HEK293 (cell line): ENCODE results near the gene NR2C2AP.

Source experiments
- CTCF ChIP-seq: fragments of 450-650 bp; formaldehyde crosslinking; IDR thresholded peaks from 2 replicates; pipeline ENCODE4 v1.5.1; 2016; ENCODE audit warnings: missing biosample characterization, missing genetic modification characterization
- KLF17 ChIP-seq: fragments of 450-650 bp; formaldehyde crosslinking; IDR thresholded peaks from 2 replicates; pipeline ENCODE4 v1.5.1; 2016; ENCODE audit warnings: missing biosample characterization, missing genetic modification characterization
- REST ChIP-seq: fragments of 450-650 bp; formaldehyde crosslinking; IDR thresholded peaks from 2 replicates; pipeline ENCODE4 v1.5.1; 2016; ENCODE audit warnings: missing biosample characterization, missing genetic modification characterization
- ZEB2 ChIP-seq: fragments of 450-650 bp; formaldehyde crosslinking; IDR thresholded peaks from 2 replicates; pipeline ENCODE4 v1.5.1; 2016; ENCODE audit warnings: missing biosample characterization, missing genetic modification characterization
- ZNF10 ChIP-seq: fragments of 450-650 bp; formaldehyde crosslinking; IDR thresholded peaks from 2 replicates; pipeline ENCODE4 v1.5.1; 2017; ENCODE audit warnings: missing biosample characterization, missing genetic modification characterization
- ZNF148 ChIP-seq: fragments of 450-650 bp; formaldehyde crosslinking; IDR thresholded peaks from 2 replicates; pipeline ENCODE4 v1.5.0; 2017; ENCODE audit warnings: missing biosample characterization, missing genetic modification characterization, borderline replicate concordance
- ZNF221 ChIP-seq: fragments of 450-650 bp; formaldehyde crosslinking; IDR thresholded peaks from 2 replicates; pipeline ENCODE4 v1.5.1; 2017; ENCODE audit warnings: missing biosample characterization, missing genetic modification characterization, borderline replicate concordance
- ZNF239 ChIP-seq: fragments of 450-650 bp; formaldehyde crosslinking; IDR thresholded peaks from 2 replicates; pipeline ENCODE4 v1.5.1; 2016; ENCODE audit warnings: missing biosample characterization, missing genetic modification characterization
- ZNF341 ChIP-seq: fragments of 450-650 bp; formaldehyde crosslinking; IDR thresholded peaks from 2 replicates; pipeline ENCODE4; 2016; ENCODE audit warnings: low read depth, missing biosample characterization, missing genetic modification characterization
- ZNF623 ChIP-seq: fragments of 450-650 bp; formaldehyde crosslinking; IDR thresholded peaks from 2 replicates; pipeline ENCODE4 v1.5.1; 2016; ENCODE audit warnings: missing biosample characterization, missing genetic modification characterization

- TF ChIP-seq ZNF10 (tag by site-specific recombination) (no peak), CTCF (tag by site-specific recombination) (no peak), ZNF623 (no peak), ZNF221 (no peak), KLF17 (tag by site-specific recombination) (no peak), ZNF341 (no peak), REST (tag by site-specific recombination) (no peak), ZNF148 (no peak), ZEB2 (tag by site-specific recombination) (no peak), ZNF239 (tag by site-specific recombination) (no peak)
Observed at GRCh38 chr19:19176950-19177349, 26.3 kb downstream of the NR2C2AP start.
